CD4-positive, alpha-beta T cell (primary cell): ENCODE measurements around the gene PCSK2. TPM values are rescaled to one million over a fixed set of nuclear protein-coding genes. Genes with fewer than 3 reads are reported as not detected.

Experiments used
- ATAC-seq: fragments of 200-7000 bp; cut with Tn5 transposase; one replicate; pipeline ENCODE4 v1.10.0; 2022; ENCODE audit warnings: mild to moderate bottlenecking; ENCODE audit not compliant: poor library complexity
- CTCF ChIA-PET: fragments of 350-600 bp; sonication (Branson Sonifier 250); formaldehyde crosslinking; loops from one replicate; lab custom pipeline; 2021; ENCODE audit warnings: antibody characterized with exemption, inconsistent platforms; lab: Charles Lee
- POLR2A ChIA-PET: fragments of 350-600 bp; sonication (Branson Sonifier 250); formaldehyde crosslinking; loops from one replicate; lab custom pipeline; 2021; ENCODE audit warnings: antibody characterized with exemption, inconsistent platforms; lab: Charles Lee
- DNase-seq, 14 experiments: peaks; one replicate each; pipeline ENCODE4 v3.0.0-alpha.2; 2013 to 2020; ENCODE audit warnings: mixed read lengths in 2 of 14
- H3K27ac ChIP-seq, 2 donors: one replicate each; pipeline versions ENCODE4 v1.5.1 to v1.7.0; 2013; ENCODE audit warnings: low read length in 2 of 2, low read depth in 1 of 2, mild to moderate bottlenecking in 1 of 2
- H3K27me3 ChIP-seq, 2 experiments: 1 replicate in 1 of 2; 2 replicates in 1 of 2; pipeline versions ENCODE4 v1.6.1 to v1.7.0; 2013; ENCODE audit warnings: low read length in 2 of 2, control low read depth in 1 of 2, mild to moderate bottlenecking in 1 of 2, moderate library complexity in 1 of 2; ENCODE audit not compliant: insufficient read depth in 2 of 2, control insufficient read depth in 1 of 2
- H3K36me3 ChIP-seq: one replicate; pipeline ENCODE4 v1.6.1; 2013; ENCODE audit warnings: low read length, control low read depth; ENCODE audit not compliant: insufficient read depth
- H3K4me1 ChIP-seq: one replicate; pipeline ENCODE4 v1.6.1; 2013; ENCODE audit warnings: low read length, control low read depth; ENCODE audit not compliant: insufficient read depth
- H3K4me3 ChIP-seq: one replicate; pipeline ENCODE4 v1.5.1; 2013; ENCODE audit warnings: mild to moderate bottlenecking, low read length, moderate library complexity
- H3K9me3 ChIP-seq, 2 experiments: 1 replicate in 1 of 2; 2 replicates in 1 of 2; pipeline versions ENCODE4 v1.6.1 to v1.7.0; 2013; ENCODE audit warnings: low read length in 2 of 2, mild to moderate bottlenecking in 2 of 2, control low read depth in 1 of 2, moderate library complexity in 1 of 2; ENCODE audit not compliant: control insufficient read depth in 1 of 2, insufficient read depth in 1 of 2
- H3K27ac Mint-ChIP-seq: one replicate; pipeline ENCODE4 v1.8.0; 2020; ENCODE audit warnings: mixed read lengths
- H3K27me3 Mint-ChIP-seq: one replicate; pipeline ENCODE4 v1.8.0; 2021; ENCODE audit warnings: mixed read lengths
- H3K36me3 Mint-ChIP-seq: one replicate; pipeline ENCODE4 v1.8.0; 2021; ENCODE audit warnings: low read depth, mixed read lengths
- H3K4me1 Mint-ChIP-seq: one replicate; pipeline ENCODE4 v1.8.0; 2021; ENCODE audit warnings: low read depth, mixed read lengths
- H3K4me3 Mint-ChIP-seq: one replicate; pipeline ENCODE4 v1.8.0; 2020; ENCODE audit warnings: mild to moderate bottlenecking, mixed read lengths
- H3K9me3 Mint-ChIP-seq: one replicate; pipeline ENCODE4 v1.8.0; 2020; ENCODE audit warnings: mixed read lengths
- intact Hi-C, 2 experiments: fragments of 100-400 bp; cut with DNase I in 1 of 2; cut with micrococcal nuclease in 1 of 2; formaldehyde crosslinking; loops; one replicate each; pipeline versions ENCODE4 v1.15.1 to v1.9.0; 2023 to 2025; cut with DNase I, micrococcal nuclease
- total RNA-seq, 174 experiments: library from RNA in 2 of 174; stranded (reverse) in 2 of 174; gene quantifications; one replicate each; pipeline ENCODE4 v1.2.3 and lab custom pipeline; 2021 to 2026
- TF ChIP-seq, protein P1 (sequence below): fragments of 200-600 bp; IDR thresholded peaks from one replicate; pipeline ENCODE4 v1.8.0; 2022; ENCODE audit warnings: antibody characterized with exemption, mild to moderate bottlenecking

Gene PCSK2
- total RNA-seq, 2 experiments from 2014 or later, result not detected

DNA sequence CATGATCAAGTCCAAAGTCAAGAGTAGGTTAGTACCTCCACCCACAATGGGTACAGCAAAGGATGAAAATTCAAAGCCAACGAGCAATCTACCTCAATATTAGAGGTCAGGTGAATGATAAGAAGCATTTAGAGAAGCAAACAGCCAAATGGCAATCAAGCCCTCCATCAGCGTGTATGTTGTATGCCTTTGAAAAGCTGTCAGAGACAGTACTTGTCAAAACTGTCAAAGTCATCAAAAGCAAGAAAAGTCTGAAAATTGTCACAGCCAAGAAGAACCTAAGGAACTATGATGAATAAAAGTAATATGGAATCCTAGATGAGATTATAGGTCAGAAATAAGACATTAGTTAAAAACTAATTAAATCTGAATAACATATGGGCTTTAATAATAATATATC lies 99.3 kb downstream of the PCSK2 start:
- H3K27me3 ChIP-seq, result peaks cover 12 to 13% of the 10 kb centered on the region in 2 experiments
- no peak overlapping the region for H3K27ac ChIP-seq
- Mint-ChIP-seq H3K36me3 (no peaks in the 10 kb centered on the region), H3K4me3 (no peak overlapping the region), H3K4me1 (no peaks in the 10 kb centered on the region), H3K9me3 (peaks cover 3% of the 10 kb centered on the region), H3K27me3 (peaks cover 52% of the 10 kb centered on the region), H3K27ac (no peak overlapping the region)
- H3K9me3 ChIP-seq, result peaks cover 0 to 10% of the 10 kb centered on the region in 2 experiments
- no peak for DNase-seq
- H3K36me3 ChIP-seq, result no peaks in the 10 kb centered on the region
- TF ChIP-seq, protein P1, sequence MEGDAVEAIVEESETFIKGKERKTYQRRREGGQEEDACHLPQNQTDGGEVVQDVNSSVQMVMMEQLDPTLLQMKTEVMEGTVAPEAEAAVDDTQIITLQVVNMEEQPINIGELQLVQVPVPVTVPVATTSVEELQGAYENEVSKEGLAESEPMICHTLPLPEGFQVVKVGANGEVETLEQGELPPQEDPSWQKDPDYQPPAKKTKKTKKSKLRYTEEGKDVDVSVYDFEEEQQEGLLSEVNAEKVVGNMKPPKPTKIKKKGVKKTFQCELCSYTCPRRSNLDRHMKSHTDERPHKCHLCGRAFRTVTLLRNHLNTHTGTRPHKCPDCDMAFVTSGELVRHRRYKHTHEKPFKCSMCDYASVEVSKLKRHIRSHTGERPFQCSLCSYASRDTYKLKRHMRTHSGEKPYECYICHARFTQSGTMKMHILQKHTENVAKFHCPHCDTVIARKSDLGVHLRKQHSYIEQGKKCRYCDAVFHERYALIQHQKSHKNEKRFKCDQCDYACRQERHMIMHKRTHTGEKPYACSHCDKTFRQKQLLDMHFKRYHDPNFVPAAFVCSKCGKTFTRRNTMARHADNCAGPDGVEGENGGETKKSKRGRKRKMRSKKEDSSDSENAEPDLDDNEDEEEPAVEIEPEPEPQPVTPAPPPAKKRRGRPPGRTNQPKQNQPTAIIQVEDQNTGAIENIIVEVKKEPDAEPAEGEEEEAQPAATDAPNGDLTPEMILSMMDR, result no peak
- ChIA-PET CTCF (no interaction called here), POLR2A (no interaction called here)
- no peak for ATAC-seq
- H3K4me3 ChIP-seq, result no peak overlapping the region
- H3K4me1 ChIP-seq, result no peaks in the 10 kb centered on the region
- intact Hi-C loops, result no loop called here

DNA sequence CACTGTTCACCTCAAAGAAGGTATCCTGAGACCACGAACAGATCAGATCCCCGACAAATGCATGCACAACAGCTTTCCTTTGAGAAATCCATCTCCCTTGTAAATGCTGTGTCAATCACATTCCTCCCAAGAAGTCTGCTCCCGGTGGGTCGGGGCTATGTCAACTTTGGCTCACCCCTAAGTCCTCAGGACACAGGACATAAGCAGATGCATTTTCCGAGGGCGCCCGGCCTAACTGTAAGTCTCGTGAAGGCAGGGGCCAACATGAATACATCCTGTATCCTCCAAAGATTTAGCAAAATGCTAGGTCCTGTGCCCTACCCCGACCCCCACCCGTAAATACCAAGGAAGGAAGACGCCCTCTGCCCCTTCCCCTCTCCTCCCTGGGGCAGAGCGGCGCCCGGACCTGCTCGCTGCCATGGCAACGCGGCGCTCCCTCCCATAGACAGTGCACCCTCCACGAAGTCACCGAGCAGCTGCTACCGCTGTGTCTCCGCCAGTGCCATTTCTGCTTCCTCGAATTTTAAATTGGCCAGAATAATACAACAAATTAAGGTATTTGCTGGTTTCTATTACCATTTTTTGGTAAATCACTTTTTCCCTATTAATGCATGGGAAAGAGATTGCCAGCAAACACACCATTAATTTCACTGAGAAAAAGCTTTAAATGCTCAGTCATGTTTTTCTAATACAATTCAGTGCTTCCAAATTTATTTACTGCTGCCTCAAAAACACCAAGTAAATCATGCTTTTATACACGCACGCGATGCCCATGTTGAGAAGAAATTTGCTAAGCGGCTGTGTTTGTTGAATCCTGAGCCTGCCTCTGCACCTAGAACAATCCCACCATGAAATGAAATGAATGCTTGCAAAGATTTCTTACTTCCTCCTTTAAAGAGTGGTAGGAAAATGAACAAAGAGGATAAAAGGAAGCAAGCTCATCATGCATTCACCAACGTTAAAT lies 100.6 kb downstream of the PCSK2 start:
- ATAC-seq, result no peak
- no peak overlapping the region for H3K27ac Mint-ChIP-seq
- CTCF ChIA-PET, result no interaction called here

DNA sequence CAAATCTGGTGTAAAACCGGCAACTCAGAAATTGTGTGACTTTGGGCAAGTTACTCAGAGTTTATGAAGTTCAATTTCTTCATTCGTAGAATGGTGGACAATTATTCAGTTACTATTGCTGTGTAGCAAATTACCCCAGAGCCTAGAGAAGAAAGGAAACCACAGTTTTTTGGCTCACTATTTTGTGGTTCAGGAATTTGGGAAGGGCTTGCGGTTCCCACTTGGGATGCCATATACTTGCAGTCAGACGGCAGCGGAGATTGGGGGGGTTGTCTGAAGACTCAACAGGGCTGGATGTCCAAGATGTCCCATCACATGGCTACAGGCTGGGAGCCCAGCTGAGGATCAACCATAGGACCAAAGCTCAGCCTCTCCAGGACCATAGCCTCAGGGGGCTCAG lies 108.1 kb downstream of the PCSK2 start:
- Mint-ChIP-seq H3K36me3 (no peaks in the 10 kb centered on the region), H3K9me3 (no peaks in the 10 kb centered on the region), H3K27me3 (peaks cover 4% of the 10 kb centered on the region), H3K27ac (no peak overlapping the region), H3K4me3 (no peak overlapping the region), H3K4me1 (no peaks in the 10 kb centered on the region)
- ATAC-seq (no peak), DNase-seq (no peak)
- ChIA-PET CTCF (no interaction called here), POLR2A (no interaction called here)
- Histone ChIP-seq H3K27ac (no peak overlapping the region), H3K9me3 (no peaks in the 10 kb centered on the region), H3K4me3 (no peak overlapping the region), H3K4me1 (no peaks in the 10 kb centered on the region), H3K36me3 (no peaks in the 10 kb centered on the region), H3K27me3 (no peaks in the 10 kb centered on the region)
- TF ChIP-seq, protein P1, result no peak
- intact Hi-C loops, result no loop called here

More for the DNA sequence above, 100.6 kb downstream of the PCSK2 start:
- no peaks in the 10 kb centered on the region for H3K36me3 Mint-ChIP-seq
- peaks cover 45% of the 10 kb centered on the region for H3K27me3 Mint-ChIP-seq
- H3K4me1 ChIP-seq, result no peaks in the 10 kb centered on the region
- no peak overlapping the region for H3K4me3 Mint-ChIP-seq
- no peak overlapping the region for H3K27ac ChIP-seq
- POLR2A ChIA-PET, result no interaction called here
- intact Hi-C loops, result no loop called here
- no peak for DNase-seq
- TF ChIP-seq, protein P1, result no peak
- H3K9me3 Mint-ChIP-seq, result peaks cover 3% of the 10 kb centered on the region
- peaks cover 12 to 13% of the 10 kb centered on the region in 2 experiments for H3K27me3 ChIP-seq
- H3K4me1 Mint-ChIP-seq, result no peaks in the 10 kb centered on the region
- no peaks in the 10 kb centered on the region for H3K36me3 ChIP-seq
- H3K4me3 ChIP-seq, result no peak overlapping the region
- H3K9me3 ChIP-seq, result peaks cover 0 to 10% of the 10 kb centered on the region in 2 experiments
